Keratinocyte (primary cell): ENCODE results near the gene USP12. TPM values are rescaled to one million over a fixed set of nuclear protein-coding genes. Genes with fewer than 3 reads are reported as not detected.

ENCODE experiments used
- DNase-seq: peaks from one replicate; pipeline ENCODE4 v3.0.0-alpha.2; 2011; ENCODE audit warnings: low read depth, missing footprints, low spot score
- FAIRE-seq: peaks from 2 replicates; lab custom pipeline; 2011; peaks lifted over from hg19 to GRCh38; lab: Jason Lieb, UNC
- H2AFZ ChIP-seq: 2 replicates; pipeline ENCODE4 v1.6.0; 2012; ENCODE audit warnings: low read length, control low read depth, inconsistent platforms; ENCODE audit not compliant: control insufficient read depth
- H3K27ac ChIP-seq: 2 replicates; pipeline ENCODE4 v1.5.1; 2011; ENCODE audit warnings: low read length; ENCODE audit not compliant: control insufficient read depth, insufficient read depth
- H3K27me3 ChIP-seq: 3 replicates; pipeline ENCODE4 v1.6.0; 2011; ENCODE audit warnings: low read length; ENCODE audit not compliant: control insufficient read depth, insufficient read depth; ENCODE audit errors: extremely low read depth
- H3K36me3 ChIP-seq, 2 experiments: 2 replicates in 1 of 2; 3 replicates in 1 of 2; pipeline ENCODE4 v1.5.1; 2011; ENCODE audit warnings: low read length in 2 of 2, mild to moderate bottlenecking in 1 of 2; ENCODE audit not compliant: control insufficient read depth in 2 of 2, insufficient read depth in 2 of 2; ENCODE audit errors: extremely low read depth in 1 of 2
- H3K4me1 ChIP-seq: 3 replicates; pipeline ENCODE4 v1.5.1; 2011; ENCODE audit warnings: low read length; ENCODE audit not compliant: control insufficient read depth, insufficient read depth; ENCODE audit errors: extremely low read depth
- H3K4me2 ChIP-seq: 3 replicates; pipeline ENCODE4 v1.6.0; 2011; ENCODE audit warnings: low read depth, low read length; ENCODE audit not compliant: control insufficient read depth, insufficient read depth; ENCODE audit errors: extremely low read depth
- H3K4me3 ChIP-seq, 3 experiments: fragments of 200-600 bp in 1 of 3; sonication (generic) in 1 of 3; 2 replicates in 2 of 3; 3 replicates in 1 of 3; pipeline ENCODE4 v1.5.1; 2011 to 2016; ENCODE audit warnings: low read length in 3 of 3, mild to moderate bottlenecking in 3 of 3, control low read depth in 2 of 3, inconsistent platforms in 1 of 3, low read depth in 1 of 3, mixed read lengths in 1 of 3, mixed run types in 1 of 3, moderate library complexity in 1 of 3; ENCODE audit not compliant: control insufficient read depth in 2 of 3, insufficient read depth in 2 of 3; ENCODE audit errors: extremely low read depth in 1 of 3
- H3K79me2 ChIP-seq: 2 replicates; pipeline ENCODE4 v1.6.0; 2012; ENCODE audit warnings: low read length; ENCODE audit not compliant: control insufficient read depth, insufficient read depth
- H3K9ac ChIP-seq: 3 replicates; pipeline ENCODE4 v1.6.0; 2011; ENCODE audit warnings: low read length; ENCODE audit not compliant: control insufficient read depth, insufficient read depth; ENCODE audit errors: extremely low read depth
- H3K9me1 ChIP-seq: 3 replicates; pipeline ENCODE4 v1.6.0; 2011; ENCODE audit warnings: low read length; ENCODE audit not compliant: control insufficient read depth, insufficient read depth; ENCODE audit errors: extremely low read depth
- H3K9me3 ChIP-seq: 2 replicates; pipeline ENCODE4 v1.5.1; 2012; ENCODE audit warnings: low read depth, low read length; ENCODE audit not compliant: control insufficient read depth
- H4K20me1 ChIP-seq: 3 replicates; pipeline ENCODE4 v1.6.0; 2011; ENCODE audit warnings: low read length; ENCODE audit not compliant: control insufficient read depth, insufficient read depth; ENCODE audit errors: extremely low read depth
- EZH2 ChIP-seq: IDR thresholded peaks from one replicate; pipeline ENCODE4 v1.6.1; 2012; ENCODE audit warnings: inconsistent platforms, mild to moderate bottlenecking, low read length, moderate library complexity
- dilution Hi-C: fragments of 300-500 bp; cut with MboI; formaldehyde crosslinking; loops from one replicate; pipeline ENCODE4 v1.7.0; 2020; ENCODE audit warnings: low sequenced_read_pairs; ENCODE audit not compliant: extremely low pct_ligation_motif_present
- polyA plus RNA-seq, 5 experiments: library from polyadenylated mRNA; depleted of rRNA in 3 of 5; stranded (reverse) in 3 of 5; stranded (forward) in 1 of 5; unstranded in 1 of 5; fragments of >200 nt; gene quantifications; 1 replicate in 1 of 5; 2 replicates in 3 of 5; 3 replicates in 1 of 5; pipeline versions ENCODE4 v1.2.1 to v1.2.3, GENCODE V29; 2011 to 2012; ENCODE audit warnings: missing spikeins in 2 of 5, low read depth in 1 of 5, low replicate concordance in 1 of 5
- TF ChIP-seq, protein P1 (sequence below), 3 experiments: IDR thresholded peaks in 1 of 3; conservative IDR thresholded peaks in 1 of 3; optimal IDR thresholded peaks in 1 of 3; 2 replicates in 2 of 3; 3 replicates in 1 of 3; pipeline versions ENCODE3 to v1.5.1; 2011; ENCODE audit warnings: low read length in 3 of 3, mild to moderate bottlenecking in 3 of 3, moderate library complexity in 2 of 3, control low read depth in 1 of 3, inconsistent platforms in 1 of 3; ENCODE audit not compliant: insufficient read depth in 2 of 3; ENCODE audit errors: extremely low read depth in 1 of 3

USP12 gene
- polyA plus RNA-seq, 1 donor (not counting 4 experiments of a cell fraction or from before 2014, with no cell fraction given): 20.7 TPM

GRCh38 chr13:27064252-27064995 is 107.2 kb downstream of the USP12 start:
- dilution Hi-C loops: no loop called here
- no peaks in the 10 kb centered on the region for H3K4me1 ChIP-seq
- H4K20me1 ChIP-seq: no peaks in the 10 kb centered on the region
- FAIRE-seq: no peak
- H3K9me3 ChIP-seq: no peaks in the 10 kb centered on the region
- no peak overlapping the region for H3K4me2 ChIP-seq
- H3K9me1 ChIP-seq: no peaks in the 10 kb centered on the region
- no peak for TF ChIP-seq EZH2
- TF ChIP-seq, protein P1, sequence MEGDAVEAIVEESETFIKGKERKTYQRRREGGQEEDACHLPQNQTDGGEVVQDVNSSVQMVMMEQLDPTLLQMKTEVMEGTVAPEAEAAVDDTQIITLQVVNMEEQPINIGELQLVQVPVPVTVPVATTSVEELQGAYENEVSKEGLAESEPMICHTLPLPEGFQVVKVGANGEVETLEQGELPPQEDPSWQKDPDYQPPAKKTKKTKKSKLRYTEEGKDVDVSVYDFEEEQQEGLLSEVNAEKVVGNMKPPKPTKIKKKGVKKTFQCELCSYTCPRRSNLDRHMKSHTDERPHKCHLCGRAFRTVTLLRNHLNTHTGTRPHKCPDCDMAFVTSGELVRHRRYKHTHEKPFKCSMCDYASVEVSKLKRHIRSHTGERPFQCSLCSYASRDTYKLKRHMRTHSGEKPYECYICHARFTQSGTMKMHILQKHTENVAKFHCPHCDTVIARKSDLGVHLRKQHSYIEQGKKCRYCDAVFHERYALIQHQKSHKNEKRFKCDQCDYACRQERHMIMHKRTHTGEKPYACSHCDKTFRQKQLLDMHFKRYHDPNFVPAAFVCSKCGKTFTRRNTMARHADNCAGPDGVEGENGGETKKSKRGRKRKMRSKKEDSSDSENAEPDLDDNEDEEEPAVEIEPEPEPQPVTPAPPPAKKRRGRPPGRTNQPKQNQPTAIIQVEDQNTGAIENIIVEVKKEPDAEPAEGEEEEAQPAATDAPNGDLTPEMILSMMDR (optimal IDR thresholded peaks at IDR 0.05 in 1 of 3, IDR thresholded peaks at IDR 0.05 in 1 of 3, conservative IDR thresholded peaks at IDR 0.05 in 1 of 3; ENCODE audit: extremely low read depth in 1 of 3, insufficient read depth in 2 of 3, low read length in 3 of 3): no peak
- no peaks in the 10 kb centered on the region for H3K27me3 ChIP-seq
- no peak overlapping the region for H3K27ac ChIP-seq
- no peaks in the 10 kb centered on the region for H3K36me3 ChIP-seq
- no peak overlapping the region for H2AFZ ChIP-seq
- DNase-seq: no peak
- no peak overlapping the region for H3K4me3 ChIP-seq
- no peaks in the 10 kb centered on the region for H3K79me2 ChIP-seq
- H3K9ac ChIP-seq: no peak overlapping the region

- Histone ChIP-seq H4K20me1 (no peaks in the 10 kb centered on the region), H3K79me2 (no peaks in the 10 kb centered on the region), H3K9me3 (no peaks in the 10 kb centered on the region), H3K36me3 (no peaks in the 10 kb centered on the region), H3K27me3 (no peaks in the 10 kb centered on the region), H3K9me1 (no peaks in the 10 kb centered on the region), H3K9ac (no peak overlapping the region), H3K4me1 (peaks cover 19% of the 10 kb centered on the region), H3K4me3 (no peak overlapping the region), H3K4me2 (no peak overlapping the region), H2AFZ (no peak overlapping the region), H3K27ac (no peak overlapping the region)
- no peak for DNase-seq
- no peak for FAIRE-seq
- dilution Hi-C loops: no loop called here
- TF ChIP-seq, protein P1 (optimal IDR thresholded peaks at IDR 0.05 in 1 of 3, IDR thresholded peaks at IDR 0.05 in 1 of 3, conservative IDR thresholded peaks at IDR 0.05 in 1 of 3; ENCODE audit: extremely low read depth in 1 of 3, insufficient read depth in 2 of 3, low read length in 3 of 3): no peak
- TF ChIP-seq EZH2: no peak
Observed at GRCh38 chr13:27057817-27058216, 113.8 kb downstream of the USP12 start.
